ENCODE results near the gene GTF2I.
A peak's percentile ranks its signal among the peaks of the same experiment; 100 is the strongest.
"Not testable (repeated sequence)": the region's sequence is repeated elsewhere in the genome, so short reads cannot be mapped to it uniquely, and the experiment has no call there.

GTF2I gene

GRCh38 chr7:74656441-74656836, 1.1 kb upstream of the GTF2I start:
- no peak for DNase-seq (ENCODE audit: low read depth, low spot score)

GRCh38 chr7:74656837-74657691, 454 bp upstream of the GTF2I start:
- peak; percentile 90 for DNase-seq (ENCODE audit: low read depth, low spot score)

DNA sequence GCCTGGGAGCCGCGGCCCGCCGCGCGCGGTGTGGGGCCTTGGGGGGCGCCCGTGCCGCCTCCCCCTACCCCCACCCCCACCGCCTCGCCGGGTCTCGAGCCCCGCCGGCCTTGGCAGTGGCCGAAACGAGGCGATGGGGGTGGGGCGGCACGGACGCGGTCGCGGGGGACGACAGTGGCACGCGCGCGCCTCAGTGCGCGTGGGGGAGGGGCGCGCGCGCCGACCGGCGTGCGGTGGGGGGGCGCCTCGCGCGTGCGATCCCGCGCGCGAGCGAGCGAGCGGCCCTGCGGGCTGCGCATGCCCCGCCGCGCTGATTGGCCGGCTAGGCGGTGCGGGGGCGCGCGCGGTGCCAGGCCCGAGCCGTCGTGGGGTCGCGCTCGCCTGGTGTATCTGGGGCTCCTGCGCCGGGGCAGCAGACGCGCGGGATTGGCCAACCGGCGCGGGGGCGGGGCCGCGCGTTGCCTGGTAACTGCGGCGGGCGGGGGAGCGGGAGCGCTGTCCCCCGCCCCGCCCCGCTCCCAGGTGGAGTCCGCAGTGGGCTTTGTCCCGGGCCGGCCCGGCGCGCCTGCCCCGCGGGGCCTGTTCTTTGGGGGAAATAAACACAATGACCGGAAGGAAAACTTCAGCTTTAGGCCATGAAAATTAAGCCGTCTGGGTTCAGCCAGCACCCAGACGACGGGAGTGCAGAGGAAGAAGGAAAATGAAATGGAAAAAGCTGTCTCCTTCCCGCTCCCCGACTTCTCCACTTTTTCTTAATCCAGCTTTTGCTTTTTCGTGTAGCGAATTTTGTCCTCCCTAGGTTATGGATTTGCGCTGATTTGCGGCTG, 873 bp downstream of the GTF2I start:
- peak; percentile 44 for DNase-seq (ENCODE audit: low read depth, low spot score)

DNA sequence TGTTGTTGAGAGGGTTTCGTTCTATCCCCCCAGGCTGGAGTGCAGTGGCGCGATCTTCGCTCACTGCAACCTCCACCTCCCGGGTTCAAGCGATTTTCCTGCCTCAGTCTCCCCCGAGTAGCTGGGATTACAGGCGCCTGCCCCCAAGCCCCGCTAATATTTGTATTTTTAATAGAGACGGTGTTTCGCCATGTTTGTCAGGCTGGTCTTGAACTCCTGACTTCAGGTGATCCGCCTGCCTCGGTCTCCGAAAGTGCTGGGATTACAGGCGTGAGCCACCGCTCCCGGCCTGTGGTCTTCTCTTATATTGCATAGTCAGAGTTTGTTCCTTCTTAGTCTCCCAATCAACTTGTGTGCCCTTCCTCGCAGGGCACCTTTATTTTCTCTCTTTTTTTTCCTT, 2.7 kb downstream of the GTF2I start:
- not testable (repeated sequence) for DNase-seq (ENCODE audit: low read depth, low spot score)

- not testable (repeated sequence) for DNase-seq (ENCODE audit: low read depth, low spot score)
Observed at GRCh38 chr7:74661836-74662794, 4.6 kb downstream of the GTF2I start.

GRCh38 chr7:74665296-74665938, 7.9 kb downstream of the GTF2I start:
- DNase-seq (ENCODE audit: low read depth, low spot score) = no peak

DNA sequence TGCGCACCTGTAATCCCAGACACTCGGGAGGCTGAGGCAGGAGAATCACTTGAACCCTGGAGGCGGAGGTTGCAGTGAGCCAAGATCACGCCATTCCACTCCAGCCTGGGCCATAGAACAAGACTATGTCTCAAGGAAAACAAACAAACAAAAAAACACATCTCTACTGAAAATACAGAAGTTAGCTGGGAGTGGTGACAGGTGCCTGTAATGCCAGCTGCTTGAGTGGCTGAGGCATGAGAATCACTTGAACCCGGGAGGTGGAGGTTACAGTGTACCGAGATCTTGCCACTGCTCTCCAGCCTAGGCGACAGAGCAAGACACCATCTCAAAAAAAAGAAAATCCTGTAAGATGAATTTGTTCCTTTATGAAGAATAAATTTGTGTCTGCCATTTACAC, 9.5 kb downstream of the GTF2I start:
- not testable (repeated sequence) for DNase-seq (ENCODE audit: low read depth, low spot score)

DNA sequence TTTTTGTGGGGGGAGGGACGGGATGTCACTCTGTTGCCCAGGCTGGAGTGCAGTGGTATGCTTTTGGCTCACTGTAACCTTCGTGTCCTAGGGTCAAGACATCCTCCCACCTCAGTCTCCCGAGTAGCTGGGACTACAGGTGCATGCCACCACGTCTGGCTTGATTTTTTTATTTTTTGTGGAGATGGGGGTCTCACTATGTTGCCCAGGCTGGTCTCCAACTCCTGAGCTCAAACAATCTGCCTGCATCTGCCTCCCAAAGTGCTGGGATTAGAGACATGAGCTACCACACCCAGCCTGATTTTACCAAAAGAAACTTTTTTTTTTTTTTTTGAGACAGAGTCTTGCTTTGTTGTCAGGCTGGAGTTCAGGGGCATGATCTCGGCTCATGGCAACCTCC, 10.0 kb downstream of the GTF2I start:
- DNase-seq (ENCODE audit: low read depth, low spot score) = not testable (repeated sequence)

GRCh38 chr7:74671602-74672001, 14.1 kb downstream of the GTF2I start:
- DNase-seq (ENCODE audit: low read depth, low spot score) = no peak

DNA sequence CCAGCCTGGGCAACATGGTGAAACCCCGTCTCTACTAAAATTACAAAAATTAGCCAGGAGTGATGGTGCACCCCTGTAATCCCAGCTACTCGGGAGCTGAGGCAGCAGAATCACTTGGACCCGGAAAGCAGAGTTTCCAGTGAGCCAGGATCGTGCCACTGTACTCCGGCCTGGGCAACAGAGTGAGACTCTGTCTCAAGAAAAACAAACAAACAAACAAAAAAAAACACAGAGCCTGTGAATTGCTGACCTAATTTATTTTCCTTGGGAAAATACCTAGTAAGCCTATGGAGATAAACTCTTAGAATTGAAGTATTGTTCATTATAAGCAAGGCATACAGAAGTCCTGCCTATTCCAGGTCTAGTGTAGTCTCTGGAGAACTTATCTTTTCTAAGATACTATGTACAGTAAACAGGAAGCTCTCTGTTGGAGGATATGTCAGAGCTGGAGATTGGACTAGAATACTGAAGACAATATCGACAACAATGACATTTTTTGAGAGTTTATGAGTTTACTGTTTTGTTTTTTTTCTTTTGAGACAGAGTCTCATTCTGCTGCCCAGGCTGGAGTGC, 14.9 kb downstream of the GTF2I start:
- no peak for DNase-seq (ENCODE audit: low read depth, low spot score)

- no peak for DNase-seq (ENCODE audit: low read depth, low spot score)
Observed at GRCh38 chr7:74674166-74674565, 16.6 kb downstream of the GTF2I start.

DNA sequence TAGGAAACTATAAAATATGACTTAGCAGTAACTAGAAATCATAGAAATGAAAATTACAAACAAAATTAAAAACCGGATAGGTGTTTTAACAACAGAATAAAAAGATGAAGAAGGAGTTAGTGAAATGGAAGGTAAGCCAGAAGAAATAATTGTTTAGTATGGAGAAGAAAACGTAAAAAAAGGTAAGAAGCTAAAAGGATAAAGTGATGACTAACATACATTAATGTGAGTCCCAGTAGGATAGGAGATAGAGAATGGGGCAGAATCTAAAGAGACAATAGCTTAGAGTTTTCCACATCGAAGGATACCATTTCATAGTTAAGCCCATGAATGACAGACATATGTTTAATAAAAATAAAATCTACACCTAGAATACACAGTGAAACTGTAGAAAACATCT, 25.3 kb downstream of the GTF2I start:
- no peak for DNase-seq (ENCODE audit: low read depth, low spot score)

GRCh38 chr7:74683799-74684198, 26.3 kb downstream of the GTF2I start:
- DNase-seq (ENCODE audit: low read depth, low spot score) = no peak

DNA sequence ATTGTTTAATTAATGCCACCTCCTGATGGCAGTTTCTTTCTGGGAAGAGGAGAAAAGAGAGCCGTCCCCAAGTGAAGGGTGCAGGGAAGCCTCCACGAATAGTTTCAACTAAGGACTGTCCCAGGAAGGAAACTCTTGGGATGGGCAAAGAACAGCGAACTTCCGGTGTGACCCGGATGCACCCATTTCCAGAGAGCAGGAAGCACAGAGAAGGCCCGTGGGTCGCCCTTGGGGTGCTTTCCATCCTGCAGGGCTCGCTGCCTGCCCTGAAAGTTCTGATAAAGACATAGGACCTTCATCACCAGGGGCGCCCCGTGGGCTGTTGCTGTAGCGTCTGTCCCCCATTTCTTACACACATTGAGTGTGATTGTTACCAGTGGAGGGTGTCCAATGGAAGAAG, 27.0 kb downstream of the GTF2I start:
- DNase-seq (ENCODE audit: low read depth, low spot score) = no peak

DNA sequence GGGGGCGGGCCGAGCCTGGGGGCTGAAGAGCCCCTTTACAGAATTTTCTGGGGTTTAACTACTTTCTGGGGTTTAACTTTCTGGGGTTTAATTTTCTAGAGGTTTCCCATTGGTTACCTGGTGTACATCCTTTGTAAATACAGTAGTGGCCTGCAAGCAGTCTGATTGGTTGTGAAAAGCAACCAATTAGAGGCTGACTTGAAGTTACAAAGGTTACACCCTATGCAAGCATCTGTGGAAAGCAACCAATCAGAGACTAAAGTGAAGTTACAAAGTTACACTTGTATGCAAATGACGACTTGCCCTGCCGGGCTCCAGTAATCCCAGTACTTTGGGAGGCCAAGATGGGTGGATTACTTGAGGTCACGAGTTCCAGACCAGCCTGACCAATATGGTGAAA, 27.4 kb downstream of the GTF2I start:
- DNase-seq (ENCODE audit: low read depth, low spot score) = no peak

DNA sequence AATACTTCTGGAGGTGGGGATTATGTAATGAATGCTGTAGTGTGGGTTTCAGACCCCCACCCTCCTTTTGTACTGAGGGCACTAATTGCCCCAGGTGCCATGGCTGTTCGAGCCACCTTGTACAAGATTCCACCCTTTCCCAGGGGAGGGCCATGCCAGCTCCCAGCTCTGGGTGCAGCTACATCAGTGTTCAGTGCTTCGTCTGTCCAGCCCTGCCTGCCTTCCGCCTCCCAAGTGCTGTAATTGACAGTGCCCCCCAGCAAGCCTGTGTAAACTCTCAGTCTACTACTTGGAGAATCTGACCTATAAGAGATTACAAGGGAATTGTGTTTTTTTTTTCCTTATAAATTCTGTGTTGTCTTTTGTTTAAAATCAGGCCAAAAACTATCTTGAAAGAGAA, 33.0 kb downstream of the GTF2I start:
- DNase-seq (ENCODE audit: low read depth, low spot score) = no peak

GRCh38 chr7:74704419-74704818, 46.9 kb downstream of the GTF2I start:
- DNase-seq (ENCODE audit: low read depth, low spot score) = not testable (repeated sequence)

- no peak for DNase-seq (ENCODE audit: low read depth, low spot score)
Observed at GRCh38 chr7:74707238-74707637, 49.7 kb downstream of the GTF2I start.

DNA sequence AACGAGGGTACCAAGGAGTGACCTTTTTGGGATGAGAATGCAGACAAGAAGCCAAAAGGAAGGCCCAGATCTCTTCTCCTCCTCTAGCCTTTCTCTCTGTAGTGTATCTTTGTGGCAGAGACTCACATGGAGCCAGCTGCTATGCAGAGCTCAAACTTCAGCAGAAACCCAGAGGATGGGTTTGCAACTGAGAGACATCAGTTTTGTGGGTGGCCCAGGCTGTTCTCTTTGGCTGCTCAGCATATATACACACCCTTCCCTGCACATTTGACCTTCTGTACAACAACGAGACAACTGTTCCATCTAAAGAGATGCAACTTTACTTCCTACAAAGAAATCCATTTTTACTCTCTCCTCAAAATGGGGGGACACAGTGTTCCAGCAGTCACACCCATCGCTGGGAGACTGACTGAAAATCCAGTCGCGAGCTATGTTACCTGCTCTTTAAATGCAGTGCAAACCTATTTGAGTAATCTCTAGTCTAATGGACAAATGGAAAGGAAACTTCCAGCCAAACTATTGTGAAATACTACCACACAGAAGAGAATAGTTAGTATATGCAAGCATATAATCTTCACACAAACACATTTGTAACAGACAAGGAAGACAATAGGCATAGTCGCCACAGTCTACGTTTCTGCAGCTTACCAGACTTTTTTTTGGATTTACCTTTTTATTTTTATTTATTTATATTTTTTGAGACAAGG, 51.2 kb downstream of the GTF2I start:
- no peak for DNase-seq (ENCODE audit: low read depth, low spot score)

Measured in brain pericyte (primary cell).